Islet precursor cell (in vitro differentiated cells): Measurements from ENCODE around the gene RCOR2.

Experiments
- DNase-seq: peaks from one replicate; pipeline ENCODE4 v3.0.0-alpha.2; 2018

The RCOR2 gene

DNA sequence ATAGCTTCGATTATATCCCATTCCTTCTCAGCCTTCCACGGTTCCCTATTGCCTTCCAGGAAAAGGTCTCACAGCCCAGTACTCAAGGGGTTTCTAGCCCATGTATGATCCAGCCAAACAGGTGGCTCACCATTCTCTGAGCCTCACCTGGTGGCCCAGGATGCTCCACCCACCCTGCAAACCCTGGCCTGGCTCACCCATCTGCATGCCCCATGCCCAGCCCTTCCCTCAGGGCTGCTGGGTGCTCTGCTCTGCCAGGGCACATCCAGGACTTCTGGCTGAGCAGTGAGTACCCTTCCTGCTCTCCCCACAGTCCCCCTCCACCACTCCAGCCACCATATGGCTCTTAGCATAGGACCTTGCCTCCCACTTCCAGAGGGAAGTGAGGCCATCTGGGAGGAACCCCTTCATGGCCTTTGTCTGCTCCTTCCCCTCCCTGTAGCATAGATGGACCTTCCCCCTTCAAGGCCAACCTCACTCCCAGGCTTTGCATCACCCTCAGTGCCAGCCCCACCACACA, 5.8 kb upstream of the RCOR2 start:
- DNase-seq = no peak

DNA sequence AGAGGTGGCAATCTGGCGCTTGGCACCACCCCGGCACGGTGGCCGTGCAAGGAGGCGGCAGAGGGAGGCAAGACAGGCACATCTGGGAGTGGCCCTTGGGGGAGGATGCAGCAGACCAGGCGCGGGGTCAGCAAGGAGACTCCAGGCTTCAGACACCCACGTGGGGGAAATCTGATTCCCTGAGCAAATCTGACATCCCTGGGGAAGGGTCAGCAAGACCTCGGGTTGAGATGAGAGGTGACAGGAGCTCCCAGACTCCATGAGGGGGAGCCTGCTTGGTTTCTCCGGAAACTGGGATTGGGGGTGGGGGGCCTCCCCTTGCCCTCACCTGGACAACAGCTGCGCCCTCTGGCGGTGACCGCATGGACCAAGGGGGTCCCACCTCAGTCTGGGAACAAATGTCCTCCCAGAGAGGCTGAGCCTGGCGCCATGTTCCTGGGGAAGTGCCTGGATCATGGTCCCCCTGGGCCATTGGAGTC, 4.0 kb upstream of the RCOR2 start:
- no peak for DNase-seq

DNA sequence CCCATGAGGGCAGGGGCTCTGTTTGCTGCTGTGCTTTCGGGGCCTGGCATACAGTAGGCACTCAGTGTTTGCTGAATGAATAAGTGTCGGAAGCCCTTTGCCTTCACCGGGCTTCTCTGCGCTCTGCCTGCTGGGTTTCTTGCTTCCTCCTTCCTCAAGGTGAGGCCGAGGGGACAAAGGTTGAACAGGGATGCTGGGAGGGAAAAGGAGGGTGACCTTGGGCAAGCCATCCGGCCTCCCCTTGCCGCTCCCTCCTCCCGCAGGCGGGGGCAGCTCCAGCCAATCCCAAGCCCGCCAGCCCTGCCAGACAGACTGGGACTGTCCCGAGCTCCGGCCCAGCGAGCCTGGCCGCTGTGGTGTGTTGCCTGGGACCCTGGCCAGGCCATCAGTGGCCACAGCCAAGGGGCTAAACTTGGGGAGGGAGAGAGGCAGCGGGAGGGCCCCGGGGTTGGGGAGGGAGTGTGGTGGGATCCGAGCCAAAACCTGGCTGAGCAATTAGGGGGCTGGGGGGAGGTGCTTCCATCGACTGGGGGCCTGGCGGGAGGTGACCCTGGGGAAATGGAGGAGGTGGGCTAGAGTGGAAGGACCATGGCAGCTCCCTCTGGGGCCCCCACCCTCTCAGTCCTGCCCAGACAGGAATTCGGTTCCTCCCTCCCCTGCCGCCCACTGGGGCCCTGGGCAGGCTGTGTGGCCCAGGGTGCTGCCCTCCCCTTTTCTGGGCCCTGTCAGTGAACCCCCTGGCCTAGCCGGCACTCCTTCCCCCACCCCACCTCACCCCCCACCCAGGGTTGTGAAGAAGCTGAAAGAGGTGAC, 3.4 kb upstream of the RCOR2 start:
- DNase-seq = peak; percentile 88

DNA sequence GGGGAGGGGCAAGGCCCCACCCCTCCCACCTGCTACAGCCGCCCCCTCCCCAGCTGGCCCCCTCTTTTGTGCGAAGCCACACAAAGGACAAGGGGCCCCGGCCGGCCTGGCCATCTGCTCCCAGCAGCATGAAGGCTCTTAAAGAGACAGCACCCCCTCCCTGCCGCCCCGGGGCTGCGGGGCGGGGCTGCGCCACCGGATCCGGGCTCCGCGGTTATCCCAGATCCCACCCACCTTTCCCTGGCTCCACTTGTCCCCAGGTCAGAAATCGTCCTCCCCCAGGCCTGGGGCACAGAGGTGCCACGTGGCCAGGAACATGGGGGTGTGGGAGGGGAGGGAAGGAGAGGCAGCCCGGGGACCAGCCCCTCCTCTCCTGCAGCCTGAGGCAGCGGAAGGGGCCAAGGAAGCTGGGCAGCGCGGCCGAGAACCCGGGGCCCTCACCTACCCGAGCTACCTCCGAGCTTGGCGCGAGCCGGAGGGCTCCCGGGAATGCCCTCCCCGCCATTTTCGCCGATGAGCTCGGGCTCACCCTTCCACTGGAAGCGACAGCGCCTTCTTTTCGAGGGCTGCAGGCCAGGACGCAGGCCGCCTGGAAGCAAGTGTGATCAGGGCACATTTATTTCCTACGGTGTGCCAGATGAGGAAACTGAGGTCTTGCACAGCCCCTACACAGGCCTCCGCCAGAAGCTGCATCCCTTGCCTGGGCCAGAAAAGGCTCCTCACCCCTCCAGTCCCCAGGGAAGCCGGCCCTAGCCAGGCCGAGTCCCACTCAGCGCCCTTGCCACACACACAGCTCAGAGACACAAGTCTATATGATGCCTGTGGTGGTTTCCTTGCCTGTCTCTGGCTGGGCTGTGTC, 2.5 kb upstream of the RCOR2 start:
- peak; percentile 84 for DNase-seq

- DNase-seq = peak; percentile 72
Observed at GRCh38 chr11:63918507-63919191, 1.7 kb upstream of the RCOR2 start.

- DNase-seq = peak; percentile 90
Observed at GRCh38 chr11:63917692-63918506, 935 bp upstream of the RCOR2 start.

DNA sequence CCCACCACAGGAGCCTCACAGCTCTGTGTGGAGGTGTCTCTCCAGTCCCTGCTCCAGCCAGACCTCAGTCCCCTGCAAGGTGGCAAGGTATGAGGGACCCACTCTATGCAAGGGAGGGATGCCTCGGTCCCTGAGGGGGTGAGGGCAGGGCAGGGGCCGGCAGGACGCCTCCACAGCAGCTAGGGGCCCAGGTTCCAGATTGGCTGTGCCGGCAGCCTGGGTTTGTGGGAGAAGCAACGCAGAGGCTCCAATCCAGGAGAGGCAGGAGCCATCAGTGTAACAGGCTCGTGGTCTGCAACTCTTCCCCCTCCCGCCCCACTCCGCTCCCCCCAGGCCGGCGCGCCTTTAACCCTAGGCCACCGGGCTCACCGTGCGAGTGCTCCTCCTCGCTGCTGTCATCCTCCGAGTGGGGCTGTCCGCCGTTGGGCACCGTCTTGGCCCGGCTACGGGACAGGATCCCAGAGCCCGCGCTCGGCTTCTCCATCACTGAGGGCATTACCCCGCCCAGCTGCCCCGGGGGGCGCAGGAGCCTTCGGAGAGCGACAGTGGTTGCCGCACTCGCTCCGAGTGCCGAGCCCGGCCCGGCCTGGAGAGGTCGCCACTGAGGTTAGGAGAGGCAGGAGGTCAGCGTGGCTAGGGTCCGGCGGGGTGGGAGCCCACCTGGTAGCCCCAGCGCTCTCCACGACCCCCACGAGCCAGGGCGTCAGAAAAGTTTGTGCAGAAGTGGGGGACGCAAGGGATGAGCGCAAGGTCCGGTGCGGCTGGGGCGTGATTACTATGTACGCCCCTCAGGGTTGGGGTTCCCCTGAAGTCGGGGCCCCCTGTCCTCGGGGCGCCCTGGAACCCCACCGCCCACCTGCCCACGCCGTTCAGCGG, 765 bp downstream of the RCOR2 start:
- DNase-seq = peak; percentile 94

DNA sequence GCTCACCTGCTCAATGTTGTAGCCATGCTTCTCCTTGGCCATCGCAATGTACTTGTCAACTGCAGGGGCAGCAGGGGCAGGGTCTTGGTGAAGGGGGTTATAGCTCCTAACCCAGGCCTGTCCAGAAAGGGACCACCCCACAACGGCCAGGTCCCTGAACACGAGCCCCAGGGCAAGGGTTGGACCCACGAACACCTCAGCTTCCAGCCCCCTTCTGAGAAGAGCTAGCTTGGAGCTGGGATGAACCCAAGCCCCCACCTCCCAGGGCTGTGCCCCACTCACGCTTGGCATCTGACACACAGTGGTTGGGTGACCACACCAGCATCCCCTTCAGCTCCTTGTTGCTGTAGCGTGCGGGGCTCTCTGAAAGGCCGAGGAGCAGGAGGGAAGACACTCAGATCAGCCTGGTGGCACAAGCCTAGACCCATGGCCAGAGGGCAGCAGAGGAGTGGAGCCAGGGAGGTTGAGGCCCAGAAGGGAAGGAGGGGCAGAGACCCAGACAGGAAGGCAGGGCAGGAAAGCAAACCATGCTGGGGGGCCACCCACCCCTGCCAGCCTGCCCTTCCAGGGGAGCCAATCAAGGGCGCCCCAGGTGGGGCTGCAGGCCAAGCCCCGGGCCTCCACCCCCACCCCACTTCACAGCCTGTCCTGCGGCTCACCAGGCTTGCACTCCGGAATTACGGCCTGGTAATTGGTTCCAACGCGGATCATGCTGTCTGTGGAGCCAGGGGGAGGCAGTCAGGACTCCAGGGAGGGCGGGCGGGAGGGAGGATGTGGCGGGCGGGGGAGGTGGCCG, 1.9 kb downstream of the RCOR2 start:
- peak; percentile 74 for DNase-seq

DNA sequence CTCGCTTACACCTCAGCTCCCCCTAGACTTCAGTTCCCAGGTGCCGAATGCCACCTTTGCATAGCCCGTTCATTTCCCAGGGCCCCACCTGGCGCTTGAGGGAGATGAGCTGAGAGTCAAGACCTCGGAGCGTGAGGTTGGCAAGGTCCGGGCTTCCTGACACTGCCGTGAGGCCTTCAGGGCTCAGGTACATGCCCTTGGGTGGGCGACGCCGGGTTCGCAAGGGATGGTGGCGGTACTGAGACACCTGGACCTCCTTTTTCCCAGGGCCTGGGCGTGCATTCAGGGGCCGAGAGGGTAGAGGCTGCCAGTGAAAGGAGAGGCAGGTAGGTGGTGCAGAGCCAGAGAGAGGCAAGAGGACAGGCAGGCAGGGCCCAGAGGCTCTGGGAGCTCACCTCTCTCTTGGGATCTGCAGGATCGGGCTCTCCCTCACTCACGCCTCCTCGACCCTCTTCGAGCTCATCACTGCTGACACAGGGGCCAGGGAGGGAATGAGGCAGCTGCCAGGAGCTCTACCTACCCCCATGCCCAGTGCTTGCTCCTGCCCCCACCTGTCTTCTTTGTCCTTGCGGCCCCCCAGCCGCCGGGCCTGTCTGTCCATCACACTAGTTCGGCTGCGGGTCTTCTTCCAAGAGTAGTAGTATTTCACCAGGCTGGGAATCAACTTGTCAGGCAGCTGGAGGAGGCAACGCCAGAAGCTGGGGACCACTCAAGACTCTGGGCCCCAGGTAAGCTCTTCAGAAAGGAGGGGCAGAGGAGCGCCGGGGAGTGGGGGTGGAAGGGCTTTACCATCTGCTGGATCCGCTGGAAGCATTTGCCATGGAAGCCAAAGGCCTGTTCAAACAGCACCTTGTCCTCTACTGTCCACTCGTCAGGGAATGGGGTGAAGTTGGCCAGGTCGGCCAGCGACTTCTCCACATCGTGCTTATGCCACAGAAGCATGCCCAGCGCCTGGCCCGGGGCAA, 2.8 kb downstream of the RCOR2 start:
- no peak for DNase-seq

DNA sequence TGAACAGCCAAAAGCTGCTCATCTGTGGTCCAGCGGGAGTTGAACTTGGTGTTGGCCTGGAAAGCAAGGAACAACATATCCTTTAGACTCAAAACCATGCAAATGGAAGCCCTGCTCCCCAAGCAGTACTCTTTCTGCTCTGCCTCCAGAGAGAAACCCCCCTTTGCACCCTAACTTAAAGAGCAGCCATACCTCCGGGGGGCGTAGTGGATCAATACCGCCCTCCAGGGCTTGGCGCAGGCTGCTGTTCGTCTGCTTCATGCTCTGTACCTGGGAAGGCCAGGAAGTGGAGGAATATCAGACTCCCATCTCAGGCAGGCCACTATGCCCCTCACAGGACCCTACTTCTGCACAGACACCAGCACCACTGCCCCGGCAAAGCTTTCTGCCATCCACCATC, 4.3 kb downstream of the RCOR2 start:
- DNase-seq = no peak

DNA sequence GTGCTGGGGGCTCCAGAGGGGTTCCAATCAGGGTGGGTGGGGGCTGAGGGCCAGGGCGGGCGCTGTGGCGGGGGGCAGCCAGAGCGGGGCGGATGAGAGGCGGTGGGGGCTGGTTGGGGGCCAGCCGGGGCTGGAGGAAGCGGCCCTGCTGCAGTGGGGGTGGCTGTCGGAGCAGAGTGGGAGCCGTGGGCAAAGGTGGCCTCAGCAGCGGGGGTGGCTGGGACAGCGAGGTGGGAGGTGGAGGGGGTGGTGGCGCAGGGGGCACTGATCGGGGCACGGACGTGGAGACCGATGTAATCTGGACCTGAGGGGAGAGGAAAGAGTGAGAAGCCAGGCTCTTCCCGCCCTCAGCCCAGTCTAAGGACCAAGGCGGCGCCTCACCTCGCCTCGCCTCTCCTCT, 5.1 kb downstream of the RCOR2 start:
- no peak for DNase-seq

GRCh38 chr11:63911440-63911839, 5.5 kb downstream of the RCOR2 start:
- DNase-seq = no peak

- DNase-seq = no peak
Observed at GRCh38 chr11:63910675-63911074, 6.3 kb downstream of the RCOR2 start.

GRCh38 chr11:63909591-63910506, 7.1 kb downstream of the RCOR2 start:
- peak; percentile 83 for DNase-seq

GRCh38 chr11:63908631-63909401, 8.1 kb downstream of the RCOR2 start:
- DNase-seq = no peak

DNA sequence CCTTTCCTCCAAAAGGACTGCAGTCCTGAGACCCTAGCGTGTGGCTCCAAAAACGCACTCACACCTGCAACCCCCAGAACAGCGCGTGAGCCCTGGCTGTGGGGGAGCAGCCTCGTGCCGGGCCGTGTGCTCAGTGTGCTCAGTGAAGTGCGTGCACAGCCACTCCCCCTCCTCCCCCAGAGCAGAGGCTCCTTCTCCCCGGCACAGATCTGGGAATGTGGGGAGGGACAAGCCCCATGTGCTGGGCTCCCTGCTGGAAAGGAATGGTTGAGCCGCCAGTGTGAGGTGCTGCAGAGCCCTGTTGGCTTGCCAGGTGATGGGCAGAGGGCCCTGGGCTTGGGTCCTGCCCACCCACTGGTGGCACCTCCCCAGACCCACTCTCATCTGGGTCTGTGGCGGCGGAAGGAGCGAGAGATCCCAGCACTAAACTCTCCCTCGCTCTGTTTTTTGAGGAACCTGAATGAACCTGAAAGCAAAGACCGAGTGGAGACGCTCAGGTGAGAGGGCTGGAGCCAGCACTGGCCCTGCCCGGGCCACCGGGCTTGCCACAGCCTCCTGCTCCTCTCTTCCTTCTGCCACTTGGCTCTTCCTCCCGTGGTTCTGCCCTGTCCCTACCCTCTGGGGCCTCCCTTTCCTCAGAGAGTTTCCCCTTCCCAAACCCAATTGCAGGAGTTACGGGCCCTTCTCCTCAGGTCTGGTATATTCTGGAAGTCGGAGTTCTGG, 9.0 kb downstream of the RCOR2 start:
- DNase-seq = no peak
